Immature natural killer cell (primary cell): ENCODE measurements around the gene NARF. TPM values are rescaled to one million over a fixed set of nuclear protein-coding genes. Genes with fewer than 3 reads are reported as not detected.

Experiments
- DNase-seq, 3 donors: peaks; one replicate each; pipeline ENCODE4 v3.0.0; 2022; ENCODE audit warnings: mixed read lengths in 1 of 3
- H3K27ac Mint-ChIP-seq, 6 donors: one replicate each; pipeline ENCODE4 v1.8.0; 2020; ENCODE audit warnings: mixed read lengths in 6 of 6, mild to moderate bottlenecking in 5 of 6, inconsistent platforms in 4 of 6, moderate library complexity in 3 of 6
- H3K27me3 Mint-ChIP-seq, 3 donors: one replicate each; pipeline ENCODE4 v1.8.0; 2020 to 2021; ENCODE audit warnings: low read depth in 3 of 3, mild to moderate bottlenecking in 3 of 3, mixed read lengths in 3 of 3, moderate library complexity in 3 of 3, inconsistent platforms in 1 of 3
- H3K36me3 Mint-ChIP-seq, 3 donors: one replicate each; pipeline ENCODE4 v1.8.0; 2020; ENCODE audit warnings: mixed read lengths in 3 of 3, inconsistent platforms in 2 of 3, mild to moderate bottlenecking in 2 of 3
- H3K4me1 Mint-ChIP-seq, 2 donors: one replicate each; pipeline ENCODE4 v1.8.0; 2020; ENCODE audit warnings: inconsistent platforms in 2 of 2, mild to moderate bottlenecking in 2 of 2, mixed read lengths in 2 of 2, moderate library complexity in 1 of 2
- H3K4me3 Mint-ChIP-seq, 5 donors: one replicate each; pipeline ENCODE4 v1.8.0; 2020; ENCODE audit warnings: mild to moderate bottlenecking in 5 of 5, mixed read lengths in 5 of 5, inconsistent platforms in 3 of 5, moderate library complexity in 3 of 5
- H3K9me3 Mint-ChIP-seq, 6 donors: one replicate each; pipeline ENCODE4 v1.8.0; 2020; ENCODE audit warnings: mild to moderate bottlenecking in 6 of 6, mixed read lengths in 6 of 6, inconsistent platforms in 4 of 6, moderate library complexity in 3 of 6
- polyA plus RNA-seq, 3 donors: library from polyadenylated mRNA; unstranded; fragments of 300-500 nt; fragmentation: Illumina TruSeq; gene quantifications; one replicate each; pipeline ENCODE4 v1.2.3, GENCODE V29; 2021

The NARF gene
- polyA plus RNA-seq, 3 donors from 2014 or later: 149 to 192 (median 179) TPM

DNA sequence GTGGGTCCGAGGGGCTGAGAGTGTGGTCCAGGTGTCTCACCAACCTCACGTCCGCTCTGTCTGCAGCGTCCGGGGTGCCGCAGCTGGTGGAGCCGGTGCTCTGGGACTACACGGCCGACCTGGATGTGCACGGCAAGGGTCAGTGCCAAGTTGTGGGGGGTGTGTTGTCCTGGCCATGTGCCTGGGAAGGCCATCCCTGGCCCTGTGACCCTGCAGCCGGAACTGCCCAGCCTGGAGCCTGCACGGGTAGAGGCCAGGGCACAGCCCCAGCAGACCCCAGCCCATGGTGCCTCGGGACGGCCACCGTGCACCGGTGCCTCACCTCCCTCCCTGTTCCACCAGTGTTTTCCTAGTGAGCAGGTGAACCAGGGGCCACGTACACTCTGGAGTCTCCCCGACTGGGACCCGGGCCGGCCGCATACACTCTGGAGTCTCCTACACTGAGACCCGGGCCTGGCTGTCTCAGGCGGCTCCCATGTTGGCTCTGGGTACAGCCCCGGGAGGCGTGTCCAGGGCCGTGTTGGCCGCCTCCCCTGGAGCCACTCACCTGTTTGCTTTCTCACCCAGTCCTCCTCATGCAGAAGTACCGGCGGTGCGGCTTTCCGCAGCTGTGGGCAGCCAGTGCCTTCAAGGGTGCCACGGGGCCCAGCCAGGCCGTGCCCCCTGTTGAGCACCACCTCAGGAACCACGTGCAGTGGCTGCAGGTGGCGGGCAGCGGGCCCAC is 21.8 kb upstream of the NARF start:
- Mint-ChIP-seq H3K27me3 (peaks cover 0 to 8% (median 0%) of the 10 kb centered on the region in 3 donors), H3K36me3 (no peaks in the 10 kb centered on the region), H3K9me3 (no peaks in the 10 kb centered on the region), H3K4me1 (peaks cover 24 to 30% of the 10 kb centered on the region in 2 donors), H3K4me3 (no peak overlapping the region), H3K27ac (no peak overlapping the region)
- DNase-seq: no peak

DNA sequence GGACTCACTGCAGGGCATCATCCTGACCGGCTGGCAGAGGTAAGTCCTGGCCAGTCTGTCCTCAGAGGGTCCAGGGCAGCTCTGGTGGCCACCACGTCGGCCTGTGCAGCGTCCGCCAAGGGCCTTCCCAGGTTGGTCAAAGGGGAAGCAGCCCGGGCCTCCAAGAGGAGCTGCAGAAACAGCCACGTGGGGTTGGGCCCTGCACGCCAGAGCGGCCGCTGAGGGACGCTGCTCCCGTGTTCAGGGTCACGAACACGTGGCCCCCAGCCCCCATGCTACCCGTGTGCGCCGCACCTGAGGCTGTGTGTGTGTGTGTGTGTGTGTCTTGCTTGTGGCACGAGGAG is 21.2 kb upstream of the NARF start:
- Mint-ChIP-seq H3K27me3 (peaks cover 0 to 8% (median 0%) of the 10 kb centered on the region in 3 donors), H3K27ac (peak overlapping the region in 1 of 6 donors; percentile 40), H3K9me3 (no peaks in the 10 kb centered on the region), H3K36me3 (no peaks in the 10 kb centered on the region), H3K4me3 (no peak overlapping the region), H3K4me1 (peaks cover 24 to 28% of the 10 kb centered on the region in 2 donors)
- DNase-seq: no peak

DNA sequence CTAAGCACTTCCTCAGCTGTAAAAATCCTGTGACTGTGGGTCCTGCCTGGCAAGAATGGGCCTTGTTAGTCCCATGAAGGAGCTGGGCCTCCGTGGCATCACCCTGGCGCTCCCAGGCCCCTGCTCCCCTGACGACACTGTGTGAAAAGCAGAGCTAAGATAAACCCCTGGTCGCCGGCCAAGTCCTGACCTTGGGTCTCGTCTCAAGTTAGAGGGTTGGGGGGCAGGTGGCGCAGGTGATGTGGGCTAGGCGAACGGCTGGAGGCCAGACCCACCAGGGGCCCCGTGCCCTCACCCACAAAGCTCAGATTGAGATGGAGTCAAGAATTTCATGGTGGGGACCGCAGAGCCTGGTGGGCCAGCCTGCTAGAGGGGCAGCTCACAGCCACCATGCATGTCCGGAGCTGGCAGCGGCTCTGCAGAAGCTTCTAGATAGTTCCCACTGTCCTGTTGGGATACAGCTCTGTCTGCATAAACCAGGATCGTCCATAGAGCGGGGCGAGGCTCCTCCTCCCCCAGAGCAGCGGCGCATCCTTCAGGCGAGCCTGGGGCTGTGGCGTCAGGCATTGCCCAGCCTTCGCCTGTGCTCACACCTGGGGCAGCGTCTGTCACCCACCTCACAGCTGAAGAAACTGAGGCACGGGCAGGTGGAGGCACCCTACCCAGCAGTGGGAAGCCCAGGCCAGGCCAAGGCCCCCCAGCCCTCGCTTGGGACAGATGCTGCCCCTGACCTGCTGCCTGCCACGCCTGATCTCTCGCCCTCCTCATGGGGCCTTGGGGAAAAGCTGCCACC is 19.9 kb upstream of the NARF start:
- no peak for DNase-seq
- H3K9me3 Mint-ChIP-seq: no peaks in the 10 kb centered on the region
- H3K36me3 Mint-ChIP-seq: no peaks in the 10 kb centered on the region
- peaks cover 23 to 26% of the 10 kb centered on the region in 2 donors for H3K4me1 Mint-ChIP-seq
- H3K27me3 Mint-ChIP-seq: peaks cover 0 to 6% (median 0%) of the 10 kb centered on the region in 3 donors
- H3K4me3 Mint-ChIP-seq: no peak overlapping the region
- H3K27ac Mint-ChIP-seq: no peak overlapping the region

DNA sequence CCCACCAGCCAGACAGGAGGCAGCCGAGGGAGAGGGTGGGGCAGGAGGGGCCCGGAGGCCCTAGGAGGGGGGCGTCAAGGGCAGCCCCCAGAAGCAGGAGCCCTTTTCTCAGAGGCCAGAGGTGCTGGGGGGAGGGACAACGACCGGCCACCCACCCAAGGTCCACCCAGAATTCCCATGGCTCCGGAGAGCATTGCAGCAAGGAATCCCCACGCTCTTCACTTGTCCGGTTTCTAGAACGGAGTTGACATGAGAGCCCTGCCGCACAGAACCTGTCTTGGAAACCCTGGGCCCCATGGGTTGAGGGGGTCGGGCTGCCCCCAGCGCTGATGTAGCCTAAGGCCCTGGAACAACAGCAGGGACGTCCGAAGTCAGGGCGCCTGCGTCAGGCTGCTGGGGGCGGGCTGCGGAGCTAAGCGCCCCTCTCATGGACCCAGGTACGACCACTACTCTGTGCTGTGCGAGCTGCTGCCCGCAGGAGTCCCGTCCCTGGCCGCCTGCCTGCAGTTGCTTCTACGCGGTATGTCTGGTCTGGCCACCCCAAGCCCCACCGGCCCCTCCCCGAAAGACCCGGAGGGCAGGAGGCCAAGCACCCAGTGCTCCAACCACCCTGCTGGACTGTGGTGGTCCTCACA is 19.2 kb upstream of the NARF start:
- no peak overlapping the region for H3K4me3 Mint-ChIP-seq
- peaks cover 0 to 6% (median 0%) of the 10 kb centered on the region in 3 donors for H3K27me3 Mint-ChIP-seq
- H3K27ac Mint-ChIP-seq: no peak overlapping the region
- no peaks in the 10 kb centered on the region for H3K36me3 Mint-ChIP-seq
- no peaks in the 10 kb centered on the region for H3K9me3 Mint-ChIP-seq
- DNase-seq: no peak
- H3K4me1 Mint-ChIP-seq: peaks cover 16 to 21% of the 10 kb centered on the region in 2 donors

DNA sequence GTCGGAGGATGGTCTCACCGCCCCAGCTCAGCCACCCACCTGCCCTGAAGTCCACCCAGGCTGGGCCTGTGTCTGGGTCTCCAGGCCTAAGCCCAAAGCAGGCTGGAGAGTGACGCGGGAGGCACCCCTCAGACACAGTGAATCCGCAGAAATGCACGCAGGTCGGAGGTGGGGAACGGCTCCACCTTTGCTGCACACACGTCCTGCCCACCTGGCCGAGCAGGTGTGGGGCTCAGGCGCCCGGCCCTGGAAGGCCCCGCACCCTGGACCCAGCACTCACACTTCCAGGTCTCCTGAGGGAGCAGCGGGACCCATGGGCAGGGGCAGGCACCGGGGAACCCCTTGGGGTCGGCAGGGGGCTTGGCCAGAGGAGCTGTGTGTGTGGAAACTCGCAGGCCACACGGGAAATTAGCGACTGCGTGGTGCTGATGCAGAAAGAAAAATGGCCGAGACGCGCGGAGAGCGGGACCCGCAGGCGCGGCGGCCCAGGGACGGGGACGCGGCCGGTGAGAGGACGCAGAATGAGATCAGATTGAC is 18.6 kb upstream of the NARF start:
- Mint-ChIP-seq H3K4me1 (peaks cover 10 to 15% of the 10 kb centered on the region in 2 donors), H3K36me3 (no peaks in the 10 kb centered on the region), H3K27ac (no peak overlapping the region), H3K4me3 (no peak overlapping the region), H3K9me3 (no peaks in the 10 kb centered on the region), H3K27me3 (peaks cover 0 to 6% (median 0%) of the 10 kb centered on the region in 3 donors)
- DNase-seq: no peak

DNA sequence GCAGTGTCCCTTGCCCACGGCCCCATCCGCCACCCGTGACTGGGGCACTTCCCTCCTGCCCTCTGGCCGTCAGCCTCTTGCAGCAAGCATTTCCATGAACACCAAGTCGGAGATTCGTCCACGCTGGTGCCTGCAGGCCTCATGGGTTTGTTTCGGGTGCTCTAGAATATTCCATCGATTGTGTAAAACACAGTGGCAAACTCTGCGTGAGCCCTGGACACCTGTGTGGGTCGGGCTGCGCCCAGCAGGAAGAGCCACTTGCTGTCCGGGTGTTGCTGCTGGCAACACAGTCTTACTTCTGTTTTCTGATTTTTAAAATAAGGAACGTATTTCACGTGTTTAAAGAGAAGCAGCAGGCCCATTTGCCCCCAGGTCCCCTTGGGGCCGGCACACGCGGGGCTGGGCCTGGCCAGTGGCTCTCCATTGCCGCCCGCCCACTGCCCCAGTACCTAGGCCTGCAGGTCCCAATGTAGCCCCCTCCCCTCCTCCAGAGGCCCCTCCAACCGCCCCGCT is 18.0 kb upstream of the NARF start:
- H3K4me3 Mint-ChIP-seq: no peak overlapping the region

DNA sequence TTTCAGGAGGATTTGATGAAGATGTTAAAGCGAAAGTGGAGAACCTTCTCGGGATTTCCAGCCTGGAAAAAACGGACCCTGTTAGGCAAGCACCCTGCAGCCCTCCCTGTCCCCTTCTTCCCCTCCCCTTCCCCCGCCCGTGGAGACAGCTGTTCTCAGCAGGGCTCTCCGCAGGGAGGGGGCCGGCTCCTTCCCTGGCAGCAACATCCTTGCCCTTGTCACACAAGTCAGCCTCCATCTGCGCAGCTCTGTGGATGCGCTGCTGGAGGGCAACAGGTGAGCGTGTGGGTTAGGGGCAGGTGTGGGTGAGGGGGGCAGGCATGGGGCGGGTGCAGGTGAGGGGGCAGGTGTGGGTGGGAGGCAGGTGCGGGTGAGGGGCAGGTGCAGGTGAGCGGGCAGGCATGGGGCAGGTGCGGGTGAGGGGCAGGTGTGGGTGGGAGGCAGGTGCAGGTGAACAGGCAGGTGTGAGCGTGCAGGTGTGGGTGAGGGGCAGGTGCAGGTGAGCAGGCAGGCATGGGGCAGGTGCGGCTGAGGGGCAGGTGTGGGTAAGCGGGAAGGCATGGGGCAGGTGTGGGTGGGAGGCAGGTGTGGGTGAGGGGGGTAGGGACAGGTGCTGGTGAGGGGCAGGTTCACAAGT is 17.4 kb upstream of the NARF start:
- H3K36me3 Mint-ChIP-seq: no peaks in the 10 kb centered on the region
- H3K4me3 Mint-ChIP-seq: no peak overlapping the region
- H3K27ac Mint-ChIP-seq: peak overlapping the region in 2 of 6 donors; percentile 19 to 69
- no peaks in the 10 kb centered on the region for H3K9me3 Mint-ChIP-seq
- peaks cover 0 to 8% of the 10 kb centered on the region in 2 donors for H3K4me1 Mint-ChIP-seq
- no peak for DNase-seq
- peaks cover 0 to 1% (median 0%) of the 10 kb centered on the region in 3 donors for H3K27me3 Mint-ChIP-seq

More for the DNA sequence above, 18.0 kb upstream of the NARF start:
- peaks cover 0 to 1% (median 0%) of the 10 kb centered on the region in 3 donors for H3K27me3 Mint-ChIP-seq
- H3K4me1 Mint-ChIP-seq: peaks cover 4 to 9% of the 10 kb centered on the region in 2 donors
- H3K9me3 Mint-ChIP-seq: no peaks in the 10 kb centered on the region
- peak overlapping the region in 2 of 6 donors; percentile 43 to 69 for H3K27ac Mint-ChIP-seq
- no peaks in the 10 kb centered on the region for H3K36me3 Mint-ChIP-seq
- no peak for DNase-seq

DNA sequence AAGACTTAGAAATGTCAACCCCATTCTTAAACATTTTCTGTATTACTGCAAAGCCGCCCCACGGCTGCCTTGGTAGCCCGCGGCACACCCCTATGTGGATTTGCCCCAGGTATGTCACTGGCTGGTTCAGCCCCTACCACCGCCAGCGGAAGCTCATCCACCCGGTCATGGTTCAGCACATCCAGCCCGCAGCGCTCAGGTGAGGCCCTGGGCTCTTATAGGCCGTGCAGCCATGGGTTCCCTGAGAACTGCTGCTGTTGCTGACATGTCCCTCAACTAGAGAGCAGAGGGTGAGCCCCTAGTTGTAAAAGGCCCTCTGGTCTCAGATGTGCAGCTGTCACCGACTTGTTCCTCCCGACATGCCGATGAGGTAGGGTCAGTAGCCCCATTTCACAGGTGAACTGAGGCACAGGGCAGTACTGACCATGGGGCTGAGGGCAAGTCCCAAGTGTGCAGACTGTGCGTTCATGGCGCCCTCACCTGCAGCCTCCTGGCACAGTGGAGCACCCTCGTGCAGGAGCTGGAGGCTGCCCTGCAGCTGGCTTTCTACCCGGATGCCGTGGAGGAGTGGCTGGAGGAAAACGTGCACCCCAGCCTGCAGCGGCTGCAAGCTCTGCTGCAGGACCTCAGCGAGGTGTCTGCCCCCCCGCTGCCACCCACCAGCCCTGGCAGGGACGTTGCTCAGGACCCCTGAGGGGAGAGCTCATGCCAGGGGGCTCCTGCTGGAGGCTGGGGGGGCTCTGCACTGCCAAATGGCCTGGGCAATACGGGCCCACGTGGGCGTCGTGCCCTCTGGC is 16.7 kb upstream of the NARF start:
- Mint-ChIP-seq H3K27me3 (peaks cover 0 to 2% (median 1%) of the 10 kb centered on the region in 3 donors), H3K36me3 (no peaks in the 10 kb centered on the region), H3K9me3 (no peaks in the 10 kb centered on the region), H3K4me3 (no peak overlapping the region), H3K4me1 (peaks cover 0 to 7% of the 10 kb centered on the region in 2 donors), H3K27ac (no peak overlapping the region)
- no peak for DNase-seq

DNA sequence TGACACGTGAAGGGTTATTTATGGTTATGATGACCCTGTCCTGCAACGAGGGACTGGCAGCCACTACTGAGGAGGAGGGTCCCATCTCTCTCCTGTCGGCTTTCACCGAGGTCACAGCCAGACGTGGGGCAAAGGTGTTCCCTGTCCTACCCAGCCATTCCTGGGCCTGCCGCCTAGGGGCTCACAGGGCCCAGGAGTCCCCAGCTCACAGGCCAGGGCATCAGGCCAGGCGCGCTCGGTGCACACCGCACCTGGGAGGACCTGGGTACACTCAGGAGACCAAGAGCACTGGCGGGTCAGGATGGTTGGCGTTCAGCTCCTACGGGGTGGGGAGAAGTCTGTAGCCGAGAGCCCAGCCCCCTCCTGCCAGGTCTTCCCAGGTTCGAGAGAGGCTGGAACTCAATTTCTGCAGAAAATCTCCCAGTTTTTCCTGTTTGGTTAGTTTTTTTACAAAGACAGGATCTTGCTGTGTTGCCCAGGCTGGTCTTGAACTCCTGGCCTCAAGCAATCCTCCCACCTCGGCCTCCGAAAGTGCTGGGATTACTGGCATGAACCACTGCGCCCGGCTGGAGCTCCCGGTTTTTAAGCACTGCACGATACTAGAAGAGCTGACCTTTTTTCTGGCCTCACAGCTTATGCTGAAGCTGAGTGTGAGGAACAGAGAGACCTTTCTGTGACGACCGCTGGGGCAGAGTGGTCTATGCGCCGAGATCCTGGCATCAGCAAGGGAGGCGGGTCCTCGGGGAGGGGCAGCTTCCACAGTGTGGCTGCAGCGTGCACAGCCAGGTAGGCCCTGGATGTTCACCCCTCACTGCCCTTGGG is 15.7 kb upstream of the NARF start:
- no peaks in the 10 kb centered on the region for H3K9me3 Mint-ChIP-seq
- no peak for DNase-seq
- peaks cover 0 to 2% (median 1%) of the 10 kb centered on the region in 3 donors for H3K27me3 Mint-ChIP-seq
- no peaks in the 10 kb centered on the region for H3K36me3 Mint-ChIP-seq
- peaks cover 5 to 8% of the 10 kb centered on the region in 2 donors for H3K4me1 Mint-ChIP-seq
- peak overlapping the region in 2 of 6 donors; percentile 28 to 55 for H3K27ac Mint-ChIP-seq
- H3K4me3 Mint-ChIP-seq: no peak overlapping the region

DNA sequence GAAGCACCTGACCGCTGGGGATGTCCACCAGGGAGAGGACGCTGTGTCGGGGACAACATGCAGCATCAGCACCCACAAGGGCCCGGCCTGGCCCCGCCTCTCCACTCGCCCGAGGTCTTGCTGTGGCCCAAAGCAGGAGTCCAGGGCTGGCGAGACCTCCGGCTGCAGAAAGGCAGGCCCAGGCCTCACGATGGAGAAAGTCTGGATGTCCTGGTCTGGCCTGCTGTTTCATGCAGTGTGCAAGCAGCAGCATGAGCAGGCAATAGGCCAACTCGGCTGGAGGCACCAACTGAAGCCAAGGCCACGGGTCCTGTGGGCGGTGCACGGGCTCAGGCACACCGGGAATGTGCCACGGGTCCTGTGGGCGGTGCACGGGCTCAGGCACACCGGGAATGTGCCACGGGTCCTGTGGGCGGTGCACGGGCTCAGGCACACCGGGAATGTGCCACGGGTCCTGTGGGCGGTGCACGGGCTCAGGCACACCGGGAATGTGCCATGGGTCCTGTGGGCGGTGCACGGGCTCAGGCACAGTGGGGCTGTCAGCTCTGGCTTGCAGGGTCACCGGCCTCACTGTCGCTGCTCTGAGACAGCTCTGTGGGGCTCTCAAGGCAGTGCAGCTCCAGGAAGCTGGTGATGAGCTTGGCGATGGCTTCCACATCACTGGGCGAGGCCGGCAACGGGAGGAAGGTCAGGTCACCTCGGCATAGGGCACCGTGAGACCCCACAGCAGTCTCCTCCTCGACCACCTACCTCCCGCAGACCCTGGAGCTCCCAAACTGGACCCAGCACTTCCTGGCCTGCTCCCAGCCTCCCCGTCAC is 14.9 kb upstream of the NARF start:
- Mint-ChIP-seq H3K9me3 (no peaks in the 10 kb centered on the region), H3K27ac (no peak overlapping the region), H3K27me3 (peaks cover 0 to 2% (median 1%) of the 10 kb centered on the region in 3 donors), H3K4me3 (no peak overlapping the region), H3K4me1 (peaks cover 7 to 10% of the 10 kb centered on the region in 2 donors), H3K36me3 (no peaks in the 10 kb centered on the region)
- DNase-seq: no peak

DNA sequence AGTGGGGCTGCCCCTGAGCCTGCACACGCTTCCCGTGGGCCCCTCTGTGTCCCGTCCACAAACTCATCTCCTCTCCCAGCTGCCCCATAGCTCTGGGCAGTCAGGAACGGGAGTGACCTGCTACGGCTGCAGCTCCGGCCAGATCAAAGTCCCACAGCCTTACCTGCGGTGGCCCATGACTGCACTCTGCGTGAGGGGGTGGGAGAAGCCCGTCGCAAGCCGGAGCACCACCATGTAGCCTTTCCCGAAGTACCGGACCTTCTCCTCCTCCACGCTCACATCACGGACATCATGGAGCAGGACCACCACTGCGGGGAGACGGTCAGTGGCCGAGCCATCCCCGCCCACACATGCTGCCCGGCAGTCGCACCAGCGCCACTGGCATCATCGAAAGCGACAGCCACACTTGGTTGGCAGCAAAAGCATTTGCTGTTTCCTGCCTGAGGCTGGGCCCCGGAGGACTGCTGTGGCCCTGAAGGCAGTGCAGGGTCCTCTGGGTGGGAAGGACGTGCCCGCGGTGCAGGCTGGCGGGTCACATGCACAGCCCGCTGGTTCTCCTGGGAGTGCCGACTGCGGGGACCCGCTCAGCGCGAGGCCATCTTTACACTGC is 14.2 kb upstream of the NARF start:
- H3K27me3 Mint-ChIP-seq: peaks cover 2 to 8% (median 4%) of the 10 kb centered on the region in 3 donors
- H3K4me1 Mint-ChIP-seq: peaks cover 15 to 17% of the 10 kb centered on the region in 2 donors
- no peaks in the 10 kb centered on the region for H3K36me3 Mint-ChIP-seq
- no peak for DNase-seq
- H3K27ac Mint-ChIP-seq: no peak overlapping the region
- no peak overlapping the region for H3K4me3 Mint-ChIP-seq
- H3K9me3 Mint-ChIP-seq: no peaks in the 10 kb centered on the region
